HCT116 (cell line): ENCODE data around the gene PPP2R3C.

Experiments used
- CTCF ChIP-seq, 3 experiments: fragments of 200-600 bp in 1 of 3; sonication (generic) in 1 of 3; IDR thresholded peaks in 2 of 3; conservative IDR thresholded peaks in 1 of 3; 2 replicates each; pipeline ENCODE4 v1.5.1; 2012 to 2017; ENCODE audit warnings: low read depth in 2 of 3, low read length in 2 of 3, antibody characterized with exemption in 1 of 3, borderline replicate concordance in 1 of 3, control low read depth in 1 of 3, mild to moderate bottlenecking in 1 of 3, mixed read lengths in 1 of 3, mixed run types in 1 of 3, moderate library complexity in 1 of 3; ENCODE audit not compliant: insufficient read depth in 1 of 3
- POLR2A ChIP-seq: IDR thresholded peaks from 2 replicates; pipeline ENCODE4 v1.7.0; 2011; ENCODE audit warnings: borderline replicate concordance; ENCODE audit not compliant: insufficient read depth, insufficient read length; ENCODE audit errors: extremely low read depth
- SP1 ChIP-seq: IDR thresholded peaks from 2 replicates; pipeline ENCODE4 v1.6.1; 2012; ENCODE audit warnings: low read depth
- TCF7L2 ChIP-seq: IDR thresholded peaks from 2 replicates; pipeline ENCODE4 v1.7.0; 2011; ENCODE audit warnings: borderline replicate concordance, inconsistent platforms; ENCODE audit not compliant: insufficient read depth, insufficient read length; ENCODE audit errors: extremely low read depth
- TF ChIP-seq, protein P1 (sequence below): IDR thresholded peaks from 2 replicates; pipeline ENCODE4 v1.6.1; 2012

- TF ChIP-seq SP1 (no peak), TCF7L2 (no peak), POLR2A (no peak), CTCF (IDR thresholded peaks at IDR 0.05 in 2 of 3, conservative IDR thresholded peaks at IDR 0.05 in 1 of 3; ENCODE audit: borderline replicate concordance in 1 of 3, insufficient read depth in 1 of 3, low read depth in 2 of 3, low read length in 2 of 3) (no peak)
- TF ChIP-seq, protein P1, sequence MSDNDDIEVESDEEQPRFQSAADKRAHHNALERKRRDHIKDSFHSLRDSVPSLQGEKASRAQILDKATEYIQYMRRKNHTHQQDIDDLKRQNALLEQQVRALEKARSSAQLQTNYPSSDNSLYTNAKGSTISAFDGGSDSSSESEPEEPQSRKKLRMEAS, result no peak
Measured at GRCh38 chr14:35052637-35053036, 69.2 kb downstream of the PPP2R3C start.
